ENCODE results near the gene NRARP. TPM values are rescaled to one million over a fixed set of nuclear protein-coding genes. Genes with fewer than 3 reads are reported as not detected.

NRARP gene, protein sequence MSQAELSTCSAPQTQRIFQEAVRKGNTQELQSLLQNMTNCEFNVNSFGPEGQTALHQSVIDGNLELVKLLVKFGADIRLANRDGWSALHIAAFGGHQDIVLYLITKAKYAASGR
- total RNA-seq: 0.20 TPM in 1 of 2 replicates, not detected in the other

DNA sequence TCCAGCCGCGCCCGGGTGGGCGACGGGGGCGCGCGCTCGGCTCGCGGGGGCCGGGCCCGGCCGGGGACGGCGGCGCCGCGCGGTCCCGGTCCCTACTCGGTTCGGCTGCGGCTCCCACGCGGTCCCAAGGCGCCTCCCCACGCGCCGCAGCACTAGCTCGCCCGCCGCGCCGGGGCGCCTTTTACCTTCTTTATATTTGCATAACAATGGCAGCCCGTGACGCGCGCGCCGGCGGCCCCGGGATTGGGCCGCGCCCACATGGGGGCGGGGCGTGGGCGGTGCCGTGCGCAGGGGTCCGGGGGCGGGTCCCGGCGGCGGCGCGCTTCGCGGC lies at the start of gene NRARP:
TSS of gene NRARP (minus strand) at position 154 of the 331 bp plus-strand sequence. CDS start 343 bp downstream, outside the sequence.

GRCh38 chr9:137277329-137278041 lies 24.6 kb downstream of the NRARP start, which contains the start of gene TOR4A:
Gene TOR4A (plus strand): TSS chr9:137277726. CDS start chr9:137278690, 964 bp downstream.

DNA sequence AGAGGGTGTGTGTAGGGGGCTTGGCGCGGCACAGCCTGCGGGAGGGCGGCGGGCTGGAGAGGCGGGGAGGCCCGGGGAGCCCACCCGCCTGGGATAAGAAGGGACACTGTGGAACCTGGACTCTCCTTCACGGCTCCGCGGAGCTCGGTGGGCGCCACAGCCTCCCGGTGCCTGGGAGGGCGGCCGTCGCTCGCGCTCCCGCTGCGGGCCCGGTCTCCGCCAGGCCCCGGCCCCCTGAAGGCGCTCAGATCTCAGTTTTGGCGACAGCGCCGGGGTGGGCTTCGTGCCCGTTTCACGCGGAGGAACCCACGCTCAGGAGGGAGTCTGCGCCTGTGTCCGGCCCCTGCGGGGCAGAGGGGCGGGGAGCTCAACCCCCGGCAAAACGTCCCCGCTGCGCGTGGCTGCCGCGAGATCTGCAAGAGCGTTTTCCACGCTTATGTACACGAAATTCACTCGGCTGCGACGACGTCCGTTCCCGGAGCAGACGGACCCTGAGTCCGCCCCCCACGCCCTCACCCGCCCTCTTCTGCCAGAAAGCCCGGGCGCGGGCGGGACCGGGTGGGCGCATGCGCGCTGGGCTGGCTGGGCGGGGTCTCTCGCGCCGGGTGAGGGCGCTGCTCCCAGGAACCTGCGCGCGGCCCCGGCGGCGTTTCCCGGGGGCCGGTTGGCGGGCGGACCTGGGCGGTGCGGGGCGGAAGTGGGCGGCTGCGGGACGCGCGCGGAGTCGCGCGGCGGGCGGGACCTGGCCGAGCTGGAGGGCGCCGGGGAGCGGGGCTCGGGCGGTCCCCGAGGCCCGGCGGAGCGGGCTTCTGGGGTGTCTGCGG lies 47.2 kb downstream of the NRARP start, which contains the start of gene NELFB:
TSS of gene NELFB (plus strand) at position 704 of the 824 bp plus-strand sequence.

GRCh38 chr9:137251194-137251461 lies 50.9 kb downstream of the NRARP start, which contains the start of gene STPG3:
Gene STPG3 (plus strand): TSS chr9:137251286. CDS start chr9:137251287, 1 bp downstream.

Other genes with a start within 250 kb of the NRARP start
- not detected in 2 replicates for gene ENTPD2, start 248.2 kb downstream of the NRARP start, total RNA-seq
- 6.6 and 8.2 TPM in 2 replicates for gene SAPCD2, start 231.7 kb downstream of the NRARP start, total RNA-seq
- 12.1 and 18.8 TPM in 2 replicates for gene UAP1L1, start 224.8 kb downstream of the NRARP start, total RNA-seq
- 45.5 and 52.2 TPM in 2 replicates for gene MAN1B1, start 215.3 kb downstream of the NRARP start, total RNA-seq
- 77.2 and 112 TPM in 2 replicates for gene DPP7, start 187.5 kb downstream of the NRARP start, total RNA-seq
- gene GRIN1, start 163.1 kb downstream of the NRARP start, total RNA-seq: not detected in 2 replicates
- not detected in 2 replicates for gene LRRC26, start 132.2 kb downstream of the NRARP start, total RNA-seq
- gene TMEM210, start 130.2 kb downstream of the NRARP start, total RNA-seq: 0.20 TPM in 1 of 2 replicates, not detected in the other
- 23.5 and 28.7 TPM in 2 replicates for gene ANAPC2, start 113.7 kb downstream of the NRARP start, total RNA-seq
- 56.1 and 64.7 TPM in 2 replicates for gene SSNA1, start 113.6 kb downstream of the NRARP start, total RNA-seq
- 6.2 and 11.9 TPM in 2 replicates for gene TPRN, start 101.5 kb downstream of the NRARP start, total RNA-seq
- gene TMEM203, start 96.6 kb downstream of the NRARP start, total RNA-seq: 32.0 and 34.6 TPM in 2 replicates
- 6.2 and 8.4 TPM in 2 replicates for gene NDOR1, start 96.6 kb downstream of the NRARP start, total RNA-seq
- gene RNF208, start 80.0 kb downstream of the NRARP start, total RNA-seq: not detected in 2 replicates
- 0.37 and 0.39 TPM in 2 replicates for gene CYSRT1, start 77.1 kb downstream of the NRARP start, total RNA-seq
- gene RNF224, start 74.8 kb downstream of the NRARP start, total RNA-seq: not detected in 2 replicates
- gene SLC34A3, start 71.4 kb downstream of the NRARP start, total RNA-seq: not detected in 2 replicates
- 230 and 358 TPM in 2 replicates for gene TUBB4B, start 61.0 kb downstream of the NRARP start, total RNA-seq
- gene STPG3, start 51.0 kb downstream of the NRARP start, total RNA-seq: not detected in 2 replicates
- gene NELFB, start 46.9 kb downstream of the NRARP start, total RNA-seq: 50.7 and 70.4 TPM in 2 replicates
- 4.0 and 16.0 TPM in 2 replicates for gene TOR4A, start 24.5 kb downstream of the NRARP start, total RNA-seq
- gene EXD3, start 120.9 kb upstream of the NRARP start, total RNA-seq: 4.0 and 4.3 TPM in 2 replicates
- 0.20 and 0.37 TPM in 2 replicates for gene NOXA1, start 121.1 kb upstream of the NRARP start, total RNA-seq
- gene ENTPD8, start 139.1 kb upstream of the NRARP start, total RNA-seq: not detected in 2 replicates
- gene NSMF, start 157.1 kb upstream of the NRARP start, total RNA-seq: 31.2 and 34.6 TPM in 2 replicates
- 0.98 and 1.1 TPM in 2 replicates for gene PNPLA7, start 248.1 kb upstream of the NRARP start, total RNA-seq
- gene MRPL41, start 249.6 kb upstream of the NRARP start, total RNA-seq: 36.2 and 50.0 TPM in 2 replicates